ENCODE results near the gene COL4A2.
"Not testable (repeated sequence)": the region's sequence is repeated elsewhere in the genome, so short reads cannot be mapped to it uniquely, and the experiment has no call there.

Gene COL4A2

GRCh38 chr13:110450016-110450900, 143.2 kb downstream of the COL4A2 start:
- ChIA-PET POLR2A (no interaction called here), CTCF (no interaction called here)
- TF ChIP-seq ZNF777 (tag by site-specific recombination; IDR thresholded peaks at IDR 0.05; ENCODE audit: borderline replicate concordance) (no peak), ZFHX2 (tag by site-specific recombination; conservative IDR thresholded peaks at IDR 0.05) (no peak), SCRT2 (tag by site-specific recombination; IDR thresholded peaks at IDR 0.05) (peak; percentile 26; the same call in 1 of the 2 replicates)
- TF ChIP-seq, protein P1, sequence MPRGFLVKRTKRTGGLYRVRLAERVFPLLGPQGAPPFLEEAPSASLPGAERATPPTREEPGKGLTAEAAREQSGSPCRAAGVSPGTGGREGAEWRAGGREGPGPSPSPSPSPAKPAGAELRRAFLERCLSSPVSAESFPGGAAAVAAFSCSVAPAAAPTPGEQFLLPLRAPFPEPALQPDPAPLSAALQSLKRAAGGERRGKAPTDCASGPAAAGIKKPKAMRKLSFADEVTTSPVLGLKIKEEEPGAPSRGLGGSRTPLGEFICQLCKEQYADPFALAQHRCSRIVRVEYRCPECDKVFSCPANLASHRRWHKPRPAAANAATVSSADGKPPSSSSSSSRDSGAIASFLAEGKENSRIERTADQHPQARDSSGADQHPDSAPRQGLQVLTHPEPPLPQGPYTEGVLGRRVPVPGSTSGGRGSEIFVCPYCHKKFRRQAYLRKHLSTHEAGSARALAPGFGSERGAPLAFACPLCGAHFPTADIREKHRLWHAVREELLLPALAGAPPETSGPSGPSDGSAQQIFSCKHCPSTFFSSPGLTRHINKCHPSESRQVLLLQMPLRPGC (tag by site-specific recombination; IDR thresholded peaks at IDR 0.05): no peak
- Histone ChIP-seq H3K9me3 (ENCODE audit: control insufficient read depth, insufficient read depth, low read depth, low read length) (no peaks in the 10 kb centered on the region), H3K36me3 (ENCODE audit: control insufficient read depth in 2 of 2, insufficient read depth in 1 of 2, low read length in 2 of 2) (peaks cover 0 to 18% of the 10 kb centered on the region in 2 experiments; a peak in 2 of 3 replicates), H3K4me1 (ENCODE audit: control insufficient read depth, insufficient read depth, low read length) (no peaks in the 10 kb centered on the region), H3K27ac (ENCODE audit: extremely low read depth, low read depth, low read length) (no peak overlapping the region), H3K4me3 (ENCODE audit: low read depth, low read length) (no peak overlapping the region)

GRCh38 chr13:110450941-110451730, 144.1 kb downstream of the COL4A2 start:
- CTCF ChIA-PET: no interaction called here

GRCh38 chr13:110453091-110453490, 146.0 kb downstream of the COL4A2 start:
- H3K4me1 ChIP-seq (ENCODE audit: control insufficient read depth, insufficient read depth, low read length); POLR2A ChIA-PET; CTCF ChIA-PET: not testable (repeated sequence)

More at GRCh38 chr13:110450941-110451730, 144.1 kb downstream of the COL4A2 start:
- H3K27ac ChIP-seq (ENCODE audit: extremely low read depth, low read depth, low read length): no peak overlapping the region
- H3K36me3 ChIP-seq (ENCODE audit: control insufficient read depth in 2 of 2, insufficient read depth in 1 of 2, low read length in 2 of 2): peaks cover 0 to 14% of the 10 kb centered on the region in 2 experiments; a peak in 2 of 3 replicates
- no peaks in the 10 kb centered on the region for H3K4me1 ChIP-seq (ENCODE audit: control insufficient read depth, insufficient read depth, low read length)
- H3K9me3 ChIP-seq (ENCODE audit: control insufficient read depth, insufficient read depth, low read depth, low read length): no peaks in the 10 kb centered on the region
- no peak overlapping the region for H3K4me3 ChIP-seq (ENCODE audit: low read depth, low read length)
- POLR2A ChIA-PET: no interaction called here
- no peak for TF ChIP-seq ZNF214 (tag by site-specific recombination; IDR thresholded peaks at IDR 0.05; ENCODE audit: borderline replicate concordance)
- TF ChIP-seq ZNF335 (tag by site-specific recombination; conservative IDR thresholded peaks at IDR 0.05): no peak

GRCh38 chr13:110453797-110454196, 146.7 kb downstream of the COL4A2 start:
- ChIA-PET CTCF (interaction anchor here (0.6 kb wide), 1 partner anchor 541 kb away, joined by 5 read pairs; no protein-coding TSS in a partner anchor), POLR2A (no interaction called here)
- H3K27ac ChIP-seq (ENCODE audit: extremely low read depth, low read depth, low read length): no peak overlapping the region
- H3K4me1 ChIP-seq (ENCODE audit: control insufficient read depth, insufficient read depth, low read length): no peaks in the 10 kb centered on the region
- peaks cover 0 to 10% of the 10 kb centered on the region in 2 experiments; a peak in 2 of 3 replicates for H3K36me3 ChIP-seq (ENCODE audit: control insufficient read depth in 2 of 2, insufficient read depth in 1 of 2, low read length in 2 of 2)
- H3K9me3 ChIP-seq (ENCODE audit: control insufficient read depth, insufficient read depth, low read depth, low read length): no peaks in the 10 kb centered on the region
- no peak overlapping the region for H3K4me3 ChIP-seq (ENCODE audit: low read depth, low read length)
- TF ChIP-seq HOXA7 (CRISPR knock-in tag; IDR thresholded peaks at IDR 0.05; ENCODE audit: borderline replicate concordance) (no peak), ZNF521 (tag by site-specific recombination; IDR thresholded peaks at IDR 0.05) (no peak), ZNF670 (tag by site-specific recombination; IDR thresholded peaks at IDR 0.05; ENCODE audit: low read depth) (no peak), ZNF707 (tag by site-specific recombination; IDR thresholded peaks at IDR 0.05) (no peak), ZSCAN23 (tag by site-specific recombination; IDR thresholded peaks at IDR 0.05) (no peak), ZNF549 (tag by site-specific recombination; IDR thresholded peaks at IDR 0.05) (no peak), ZBTB10 (tag by site-specific recombination; IDR thresholded peaks at IDR 0.05) (no peak), PRDM6 (tag by site-specific recombination; IDR thresholded peaks at IDR 0.05) (no peak), ZNF354C (tag by site-specific recombination; IDR thresholded peaks at IDR 0.05; ENCODE audit: borderline replicate concordance, low read depth) (no peak)
- TF ChIP-seq, protein P2, sequence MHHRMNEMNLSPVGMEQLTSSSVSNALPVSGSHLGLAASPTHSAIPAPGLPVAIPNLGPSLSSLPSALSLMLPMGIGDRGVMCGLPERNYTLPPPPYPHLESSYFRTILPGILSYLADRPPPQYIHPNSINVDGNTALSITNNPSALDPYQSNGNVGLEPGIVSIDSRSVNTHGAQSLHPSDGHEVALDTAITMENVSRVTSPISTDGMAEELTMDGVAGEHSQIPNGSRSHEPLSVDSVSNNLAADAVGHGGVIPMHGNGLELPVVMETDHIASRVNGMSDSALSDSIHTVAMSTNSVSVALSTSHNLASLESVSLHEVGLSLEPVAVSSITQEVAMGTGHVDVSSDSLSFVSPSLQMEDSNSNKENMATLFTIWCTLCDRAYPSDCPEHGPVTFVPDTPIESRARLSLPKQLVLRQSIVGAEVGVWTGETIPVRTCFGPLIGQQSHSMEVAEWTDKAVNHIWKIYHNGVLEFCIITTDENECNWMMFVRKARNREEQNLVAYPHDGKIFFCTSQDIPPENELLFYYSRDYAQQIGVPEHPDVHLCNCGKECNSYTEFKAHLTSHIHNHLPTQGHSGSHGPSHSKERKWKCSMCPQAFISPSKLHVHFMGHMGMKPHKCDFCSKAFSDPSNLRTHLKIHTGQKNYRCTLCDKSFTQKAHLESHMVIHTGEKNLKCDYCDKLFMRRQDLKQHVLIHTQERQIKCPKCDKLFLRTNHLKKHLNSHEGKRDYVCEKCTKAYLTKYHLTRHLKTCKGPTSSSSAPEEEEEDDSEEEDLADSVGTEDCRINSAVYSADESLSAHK (tag by site-specific recombination; IDR thresholded peaks at IDR 0.05): no peak

More at GRCh38 chr13:110453091-110453490, 146.0 kb downstream of the COL4A2 start:
- H3K27ac ChIP-seq (ENCODE audit: extremely low read depth, low read depth, low read length); H3K4me3 ChIP-seq (ENCODE audit: low read depth, low read length); H3K36me3 ChIP-seq (ENCODE audit: control insufficient read depth in 2 of 2, insufficient read depth in 1 of 2, low read length in 2 of 2); H3K9me3 ChIP-seq (ENCODE audit: control insufficient read depth, insufficient read depth, low read depth, low read length): not testable (repeated sequence)
